ENCODE measurements around the gene GDF10.

Gene GDF10

DNA sequence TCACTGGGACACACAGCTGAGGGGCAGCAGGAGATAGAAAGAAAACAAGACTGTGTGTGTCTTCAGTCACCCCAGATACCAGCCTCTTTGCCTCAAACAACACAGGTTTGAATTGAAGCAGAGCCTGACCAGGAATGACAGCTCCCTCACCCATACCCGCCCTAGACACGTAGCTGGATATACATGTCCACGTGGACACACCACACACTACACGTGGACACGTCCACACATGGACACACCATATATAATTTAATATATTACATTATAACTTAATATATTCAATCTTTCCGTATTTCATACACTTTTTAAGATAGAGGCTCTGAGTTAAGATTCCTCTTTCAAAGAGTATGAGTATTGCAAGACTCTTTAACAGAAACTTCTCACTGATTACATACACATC lies 33.5 kb downstream of the GDF10 start:
- no peak for DNase-seq
- no peaks in the 10 kb centered on the region for H3K27me3 ChIP-seq
- H3K4me1 ChIP-seq: no peaks in the 10 kb centered on the region
- TF ChIP-seq, protein P1, sequence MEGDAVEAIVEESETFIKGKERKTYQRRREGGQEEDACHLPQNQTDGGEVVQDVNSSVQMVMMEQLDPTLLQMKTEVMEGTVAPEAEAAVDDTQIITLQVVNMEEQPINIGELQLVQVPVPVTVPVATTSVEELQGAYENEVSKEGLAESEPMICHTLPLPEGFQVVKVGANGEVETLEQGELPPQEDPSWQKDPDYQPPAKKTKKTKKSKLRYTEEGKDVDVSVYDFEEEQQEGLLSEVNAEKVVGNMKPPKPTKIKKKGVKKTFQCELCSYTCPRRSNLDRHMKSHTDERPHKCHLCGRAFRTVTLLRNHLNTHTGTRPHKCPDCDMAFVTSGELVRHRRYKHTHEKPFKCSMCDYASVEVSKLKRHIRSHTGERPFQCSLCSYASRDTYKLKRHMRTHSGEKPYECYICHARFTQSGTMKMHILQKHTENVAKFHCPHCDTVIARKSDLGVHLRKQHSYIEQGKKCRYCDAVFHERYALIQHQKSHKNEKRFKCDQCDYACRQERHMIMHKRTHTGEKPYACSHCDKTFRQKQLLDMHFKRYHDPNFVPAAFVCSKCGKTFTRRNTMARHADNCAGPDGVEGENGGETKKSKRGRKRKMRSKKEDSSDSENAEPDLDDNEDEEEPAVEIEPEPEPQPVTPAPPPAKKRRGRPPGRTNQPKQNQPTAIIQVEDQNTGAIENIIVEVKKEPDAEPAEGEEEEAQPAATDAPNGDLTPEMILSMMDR (IDR thresholded peaks at IDR 0.05; ENCODE audit: low read depth, low read length): no peak
- H3K36me3 ChIP-seq: no peaks in the 10 kb centered on the region
- no peaks in the 10 kb centered on the region for H3K9me3 ChIP-seq
- no peak overlapping the region for H3K4me3 ChIP-seq (ENCODE audit: low read depth, low read length)

DNA sequence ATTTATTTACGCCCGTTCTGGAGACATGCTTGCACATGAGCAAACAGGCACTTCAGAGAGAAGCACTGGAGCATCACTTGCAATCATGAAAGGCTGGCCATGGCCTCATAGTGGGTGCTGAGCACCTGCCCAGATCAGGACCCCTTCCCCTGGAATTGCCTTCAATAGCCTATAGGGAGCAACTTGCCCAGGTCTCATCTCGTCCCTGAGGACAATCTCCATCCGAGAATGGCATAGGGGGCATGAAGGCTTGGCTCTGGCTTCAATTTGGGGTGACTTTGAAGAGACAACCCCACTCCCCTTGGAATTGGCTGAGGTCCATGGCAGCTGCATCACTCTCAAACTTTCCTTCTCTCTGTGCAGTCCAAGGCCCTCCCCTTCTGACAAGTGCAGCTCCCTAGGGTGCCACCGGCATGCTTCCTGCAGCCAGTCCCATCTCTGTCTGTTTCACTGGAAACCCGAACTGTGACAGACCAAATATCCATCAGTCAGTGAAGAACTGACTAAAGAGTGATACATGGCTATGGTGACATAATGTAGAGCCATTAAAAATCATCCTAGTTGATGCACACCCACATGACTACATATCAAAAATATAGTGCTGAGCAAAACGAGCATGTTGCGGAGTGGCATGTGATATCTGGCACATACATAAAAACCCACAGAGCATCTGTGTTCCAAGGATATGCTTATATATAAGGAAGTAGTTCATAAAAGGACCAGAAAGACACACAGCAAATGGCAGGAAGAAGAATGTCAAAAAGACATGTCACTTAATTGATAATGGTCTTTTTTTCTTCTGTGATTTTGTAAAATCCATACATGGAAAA lies 34.7 kb downstream of the GDF10 start:
- TF ChIP-seq, protein P1 (IDR thresholded peaks at IDR 0.05; ENCODE audit: low read depth, low read length): no peak
- Histone ChIP-seq H3K4me1 (no peaks in the 10 kb centered on the region), H3K9me3 (no peaks in the 10 kb centered on the region), H3K4me3 (ENCODE audit: low read depth, low read length) (no peak overlapping the region), H3K36me3 (no peaks in the 10 kb centered on the region), H3K27me3 (no peaks in the 10 kb centered on the region)
- no peak for DNase-seq

DNA sequence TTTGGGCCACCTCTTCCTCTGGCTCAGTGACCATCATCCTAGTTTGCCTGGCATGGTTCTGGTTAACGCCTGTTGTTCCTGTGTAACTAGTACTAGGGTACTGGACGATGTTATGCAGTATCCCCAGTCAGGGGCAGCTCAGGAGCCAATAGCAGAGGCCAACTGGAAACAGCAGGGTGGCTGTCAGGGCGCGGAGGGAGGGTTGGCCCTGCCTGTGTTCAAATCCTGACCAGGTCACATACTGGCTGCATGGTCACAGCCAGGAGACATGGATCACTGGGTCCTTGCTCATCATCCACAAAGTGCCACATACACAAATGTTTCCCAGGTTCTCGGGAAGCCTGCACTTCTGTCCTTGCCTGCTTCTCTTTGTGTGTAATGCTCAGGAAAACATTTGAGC lies 35.9 kb downstream of the GDF10 start:
- no peaks in the 10 kb centered on the region for H3K36me3 ChIP-seq
- TF ChIP-seq, protein P1 (IDR thresholded peaks at IDR 0.05; ENCODE audit: low read depth, low read length): no peak
- no peaks in the 10 kb centered on the region for H3K9me3 ChIP-seq
- no peaks in the 10 kb centered on the region for H3K4me1 ChIP-seq
- DNase-seq: no peak
- no peaks in the 10 kb centered on the region for H3K27me3 ChIP-seq
- no peak overlapping the region for H3K4me3 ChIP-seq (ENCODE audit: low read depth, low read length)

DNA sequence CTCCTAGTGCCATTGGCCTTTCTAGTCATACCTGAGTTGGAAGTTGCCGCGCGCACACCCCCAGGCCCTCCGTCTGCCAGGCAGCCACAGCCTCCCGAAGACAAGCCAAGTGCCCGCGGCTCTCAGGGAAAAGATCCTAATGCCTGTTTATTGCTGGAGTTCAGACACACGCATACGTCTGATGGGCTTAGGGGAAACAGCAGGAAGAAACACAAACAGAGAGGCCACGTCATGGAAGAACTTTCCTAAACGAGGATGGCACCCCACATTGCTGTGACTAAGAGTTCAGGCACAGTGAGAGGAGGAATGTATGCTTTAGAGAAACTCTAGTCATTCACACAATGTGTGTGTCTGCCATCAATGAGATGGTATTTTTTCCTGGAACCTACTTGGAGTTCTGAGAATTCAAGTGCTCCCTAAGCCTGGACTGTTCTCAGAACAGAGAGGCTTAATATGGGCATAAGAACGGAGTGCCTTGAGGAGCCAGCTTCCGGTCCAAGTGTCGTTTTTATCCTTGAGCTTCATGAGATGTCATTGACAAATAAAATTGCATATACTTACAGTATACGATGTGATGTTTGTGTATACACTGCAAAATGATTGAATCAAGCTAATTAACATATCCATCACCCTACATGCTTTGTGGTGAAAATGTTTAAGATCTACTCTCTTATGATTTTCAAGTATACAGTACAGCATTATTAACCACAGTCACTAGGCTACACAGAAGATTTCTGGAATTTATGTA lies 36.6 kb downstream of the GDF10 start:
- DNase-seq: no peak
- no peaks in the 10 kb centered on the region for H3K36me3 ChIP-seq
- TF ChIP-seq, protein P1 (IDR thresholded peaks at IDR 0.05; ENCODE audit: low read depth, low read length): no peak
- H3K4me3 ChIP-seq (ENCODE audit: low read depth, low read length): no peak overlapping the region
- no peaks in the 10 kb centered on the region for H3K4me1 ChIP-seq
- no peaks in the 10 kb centered on the region for H3K9me3 ChIP-seq
- H3K27me3 ChIP-seq: no peaks in the 10 kb centered on the region

DNA sequence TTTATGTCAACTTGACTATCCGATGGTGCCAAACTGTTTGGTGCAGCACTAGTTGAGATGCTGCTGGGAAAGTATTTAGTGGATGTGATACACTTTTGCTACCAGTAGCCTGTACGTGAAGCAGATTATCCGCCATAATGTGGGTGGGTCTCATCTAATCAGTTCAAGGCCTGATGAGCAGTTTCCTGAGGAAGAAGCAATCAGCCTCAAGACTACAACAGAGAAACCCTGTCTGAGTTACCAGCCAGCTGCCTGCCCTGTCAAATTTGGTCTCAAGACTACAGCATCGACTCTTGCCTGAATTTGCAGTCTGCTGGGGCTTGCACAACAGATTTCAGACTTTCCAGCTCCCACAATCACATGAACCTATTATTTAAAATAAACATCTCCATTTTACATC lies 37.3 kb downstream of the GDF10 start:
- no peaks in the 10 kb centered on the region for H3K4me1 ChIP-seq
- H3K9me3 ChIP-seq: no peaks in the 10 kb centered on the region
- no peak overlapping the region for H3K4me3 ChIP-seq (ENCODE audit: low read depth, low read length)
- TF ChIP-seq, protein P1 (IDR thresholded peaks at IDR 0.05; ENCODE audit: low read depth, low read length): no peak
- no peaks in the 10 kb centered on the region for H3K36me3 ChIP-seq
- no peak for DNase-seq
- H3K27me3 ChIP-seq: no peaks in the 10 kb centered on the region
